ENCODE measurements around the gene GCK. TPM values are rescaled to one million over a fixed set of nuclear protein-coding genes. Genes with fewer than 3 reads are reported as not detected.

GCK gene
- polyA plus RNA-seq, 4 donors, result 0.85 to 1.1 TPM; not detected in 2

DNA sequence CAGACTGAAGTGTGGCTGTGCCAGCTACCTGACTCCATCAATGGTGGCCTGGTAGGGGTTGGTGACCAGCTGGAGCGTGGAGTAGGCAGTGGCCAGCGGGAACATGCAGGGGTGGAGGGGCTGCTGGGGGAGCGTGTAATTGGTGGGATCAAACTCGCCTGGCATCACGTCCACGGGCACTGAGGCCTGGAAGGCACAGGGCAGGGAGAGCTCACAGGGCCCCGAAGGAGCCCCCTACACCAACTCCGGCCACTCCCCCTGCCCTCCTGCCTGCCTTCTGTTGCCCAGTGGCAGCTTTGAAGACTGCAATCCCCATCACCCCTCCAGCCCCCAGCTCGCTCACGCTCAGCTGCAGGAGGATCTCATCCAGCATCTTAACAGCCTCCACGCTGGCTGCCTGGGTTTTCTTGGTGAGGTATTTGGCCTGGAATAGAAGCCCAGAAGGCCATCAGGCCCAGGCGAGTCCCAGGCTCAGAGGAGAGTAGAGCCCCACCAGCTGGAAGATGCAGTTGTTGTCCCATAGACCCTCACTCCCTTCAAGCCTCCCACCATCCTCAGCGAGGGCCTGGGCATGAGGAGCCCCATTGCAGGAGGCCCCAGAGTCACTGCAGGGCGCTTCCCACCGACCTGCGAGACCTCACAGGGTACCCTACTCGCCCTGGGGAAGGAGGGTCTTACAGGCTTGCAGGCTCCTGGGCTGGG, 73.0 kb downstream of the GCK start:
- Histone ChIP-seq H3K27ac (ENCODE audit: low read depth in 1 of 3, low read length in 2 of 3) (no peak overlapping the region), H3K4me3 (ENCODE audit: low read depth in 1 of 3, low read length in 3 of 3) (no peak overlapping the region), H3K36me3 (ENCODE audit: control insufficient read depth in 3 of 3, insufficient read depth in 2 of 3, low read depth in 1 of 3, low read length in 3 of 3) (peaks cover 0 to 81% (median 0%) of the 10 kb centered on the region in 3 donors), H3K4me1 (ENCODE audit: control insufficient read depth in 3 of 3, insufficient read depth in 2 of 3, low read depth in 1 of 3, low read length in 2 of 3) (peaks cover 0 to 3% (median 0%) of the 10 kb centered on the region in 3 donors), H3K27me3 (ENCODE audit: control insufficient read depth in 3 of 3, insufficient read depth in 3 of 3, low read length in 3 of 3) (peaks cover 0 to 9% (median 0%) of the 10 kb centered on the region in 3 donors), H3K9me3 (ENCODE audit: control insufficient read depth in 2 of 2, insufficient read depth in 1 of 2, low read depth in 1 of 2, low read length in 1 of 2) (no peaks in the 10 kb centered on the region)
- WGBS, 3 donors, result 89 to 94% (median 92%) methylated on average over 17 of the region's 17 CpGs
- DNase-seq (no peak), FAIRE-seq (no peak)

DNA sequence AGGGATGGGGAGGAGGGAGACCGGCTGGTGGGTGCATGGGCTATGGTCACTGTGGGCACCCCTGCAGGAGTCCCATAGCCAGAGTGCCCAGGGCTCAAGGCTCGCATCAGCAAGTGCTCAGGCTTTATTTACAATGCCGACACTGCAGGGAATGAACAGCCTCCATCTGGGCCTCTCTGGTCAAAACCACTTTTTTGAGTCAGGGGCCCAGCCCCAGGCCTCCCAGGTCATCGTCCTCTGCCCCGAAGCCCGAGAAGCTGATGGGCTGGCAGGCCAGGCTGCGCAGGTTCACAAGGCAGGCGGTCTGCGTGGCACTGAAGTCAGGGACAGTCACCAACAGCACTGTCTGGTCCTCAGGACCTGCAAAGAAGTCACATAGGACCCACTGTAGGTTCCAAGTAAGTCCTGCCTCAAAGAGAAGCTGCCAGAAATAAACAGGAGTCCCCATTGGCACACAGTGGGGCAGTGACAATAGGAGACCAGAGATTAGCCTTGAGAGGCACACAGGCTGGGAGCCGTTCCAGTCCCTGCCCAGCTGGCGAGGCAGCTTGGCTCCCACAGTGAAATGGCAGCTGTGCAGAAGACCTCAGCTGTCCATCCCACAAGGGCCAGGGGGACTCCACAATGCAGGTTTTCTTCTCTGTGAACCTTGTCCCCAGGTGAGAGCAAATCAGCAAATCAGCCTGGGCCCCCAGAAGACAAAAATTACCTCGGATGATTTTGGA, 74.5 kb downstream of the GCK start:
- Histone ChIP-seq H3K27me3 (ENCODE audit: control insufficient read depth in 3 of 3, insufficient read depth in 3 of 3, low read length in 3 of 3) (peaks cover 0 to 9% (median 0%) of the 10 kb centered on the region in 3 donors), H3K4me3 (ENCODE audit: low read depth in 1 of 3, low read length in 3 of 3) (no peak overlapping the region), H3K4me1 (ENCODE audit: control insufficient read depth in 3 of 3, insufficient read depth in 2 of 3, low read depth in 1 of 3, low read length in 2 of 3) (peaks cover 0 to 3% (median 0%) of the 10 kb centered on the region in 3 donors), H3K9me3 (ENCODE audit: control insufficient read depth in 2 of 2, insufficient read depth in 1 of 2, low read depth in 1 of 2, low read length in 1 of 2) (no peaks in the 10 kb centered on the region), H3K36me3 (ENCODE audit: control insufficient read depth in 3 of 3, insufficient read depth in 2 of 3, low read depth in 1 of 3, low read length in 3 of 3) (peaks cover 0 to 72% (median 3%) of the 10 kb centered on the region in 3 donors), H3K27ac (ENCODE audit: low read depth in 1 of 3, low read length in 2 of 3) (no peak overlapping the region)
- 83 to 86% (median 83%) methylated on average over 11 to 12 of the region's 12 CpGs for WGBS, 3 donors
- FAIRE-seq (no peak), DNase-seq (no peak)

DNA sequence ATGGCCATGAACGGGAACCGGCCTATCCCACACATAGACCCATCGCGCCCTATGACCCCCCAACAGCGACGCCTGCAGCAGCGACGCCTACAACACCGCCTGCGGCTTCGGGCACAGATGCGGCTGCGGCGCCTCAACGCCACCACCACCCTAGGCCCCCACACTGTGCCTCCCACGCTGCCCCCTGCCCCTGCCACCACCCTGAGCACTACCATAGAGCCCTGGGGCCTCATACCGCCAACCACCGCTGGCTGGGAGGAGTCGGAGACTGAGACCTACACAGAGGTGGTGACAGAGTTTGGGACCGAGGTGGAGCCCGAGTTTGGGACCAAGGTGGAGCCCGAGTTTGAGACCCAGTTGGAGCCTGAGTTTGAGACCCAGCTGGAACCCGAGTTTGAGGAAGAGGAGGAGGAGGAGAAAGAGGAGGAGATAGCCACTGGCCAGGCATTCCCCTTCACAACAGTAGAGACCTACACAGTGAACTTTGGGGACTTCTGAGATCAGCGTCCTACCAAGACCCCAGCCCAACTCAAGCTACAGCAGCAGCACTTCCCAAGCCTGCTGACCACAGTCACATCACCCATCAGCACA, 75.4 kb downstream of the GCK start:
- Histone ChIP-seq H3K36me3 (ENCODE audit: control insufficient read depth in 3 of 3, insufficient read depth in 2 of 3, low read depth in 1 of 3, low read length in 3 of 3) (peaks cover 0 to 64% (median 3%) of the 10 kb centered on the region in 3 donors), H3K4me3 (ENCODE audit: low read depth in 1 of 3, low read length in 3 of 3) (no peak overlapping the region), H3K27me3 (ENCODE audit: control insufficient read depth in 3 of 3, insufficient read depth in 3 of 3, low read length in 3 of 3) (peaks cover 0 to 9% (median 0%) of the 10 kb centered on the region in 3 donors), H3K9me3 (ENCODE audit: control insufficient read depth in 2 of 2, insufficient read depth in 1 of 2, low read depth in 1 of 2, low read length in 1 of 2) (no peaks in the 10 kb centered on the region), H3K4me1 (ENCODE audit: control insufficient read depth in 3 of 3, insufficient read depth in 2 of 3, low read depth in 1 of 3, low read length in 2 of 3) (peaks cover 0 to 3% (median 0%) of the 10 kb centered on the region in 3 donors), H3K27ac (ENCODE audit: low read depth in 1 of 3, low read length in 2 of 3) (no peak overlapping the region)
- DNase-seq (no peak), FAIRE-seq (no peak)
- 92 to 95% (median 93%) methylated on average over 19 to 24 of the region's 24 CpGs for WGBS, 3 donors

DNA sequence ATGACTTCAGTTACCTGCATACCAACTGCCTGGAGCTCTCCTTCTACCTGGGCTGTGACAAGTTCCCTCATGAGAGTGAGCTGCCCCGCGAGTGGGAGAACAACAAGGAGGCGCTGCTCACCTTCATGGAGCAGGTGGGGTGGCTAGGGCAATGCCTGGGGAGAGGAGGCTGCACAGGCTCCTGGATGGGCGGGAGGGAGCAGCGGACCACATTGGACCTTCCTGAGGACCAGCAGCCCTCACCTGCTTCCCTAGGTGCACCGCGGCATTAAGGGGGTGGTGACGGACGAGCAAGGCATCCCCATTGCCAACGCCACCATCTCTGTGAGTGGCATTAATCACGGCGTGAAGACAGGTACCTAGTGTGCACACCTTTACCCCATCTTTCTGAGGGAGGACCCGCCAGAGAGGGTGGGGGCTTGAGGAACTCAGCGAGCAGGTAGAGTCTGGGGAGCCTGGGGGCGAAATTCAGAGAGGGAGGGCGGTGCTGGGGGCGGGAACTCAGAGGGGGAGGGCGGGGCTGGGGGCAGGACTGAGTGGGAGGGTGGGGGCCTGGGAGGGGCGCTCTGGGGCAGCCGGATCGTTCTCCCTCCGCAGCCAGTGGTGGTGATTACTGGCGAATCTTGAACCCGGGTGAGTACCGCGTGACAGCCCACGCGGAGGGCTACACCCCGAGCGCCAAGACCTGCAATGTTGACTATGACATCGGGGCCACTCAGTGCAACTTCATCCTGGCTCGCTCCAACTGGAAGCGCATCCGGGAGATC, 76.1 kb downstream of the GCK start:
- FAIRE-seq (no peak), DNase-seq (no peak)
- Histone ChIP-seq H3K4me3 (ENCODE audit: low read depth in 1 of 3, low read length in 3 of 3) (no peak overlapping the region), H3K4me1 (ENCODE audit: control insufficient read depth in 3 of 3, insufficient read depth in 2 of 3, low read depth in 1 of 3, low read length in 2 of 3) (peaks cover 0 to 3% (median 0%) of the 10 kb centered on the region in 3 donors), H3K36me3 (ENCODE audit: control insufficient read depth in 3 of 3, insufficient read depth in 2 of 3, low read depth in 1 of 3, low read length in 3 of 3) (peaks cover 0 to 62% (median 3%) of the 10 kb centered on the region in 3 donors), H3K9me3 (ENCODE audit: control insufficient read depth in 2 of 2, insufficient read depth in 1 of 2, low read depth in 1 of 2, low read length in 1 of 2) (no peaks in the 10 kb centered on the region), H3K27ac (ENCODE audit: low read depth in 1 of 3, low read length in 2 of 3) (no peak overlapping the region), H3K27me3 (ENCODE audit: control insufficient read depth in 3 of 3, insufficient read depth in 3 of 3, low read length in 3 of 3) (peaks cover 0 to 9% (median 0%) of the 10 kb centered on the region in 3 donors)
- 53 to 82% (median 74%) methylated on average over 23 to 34 of the region's 34 CpGs for WGBS, 3 donors

DNA sequence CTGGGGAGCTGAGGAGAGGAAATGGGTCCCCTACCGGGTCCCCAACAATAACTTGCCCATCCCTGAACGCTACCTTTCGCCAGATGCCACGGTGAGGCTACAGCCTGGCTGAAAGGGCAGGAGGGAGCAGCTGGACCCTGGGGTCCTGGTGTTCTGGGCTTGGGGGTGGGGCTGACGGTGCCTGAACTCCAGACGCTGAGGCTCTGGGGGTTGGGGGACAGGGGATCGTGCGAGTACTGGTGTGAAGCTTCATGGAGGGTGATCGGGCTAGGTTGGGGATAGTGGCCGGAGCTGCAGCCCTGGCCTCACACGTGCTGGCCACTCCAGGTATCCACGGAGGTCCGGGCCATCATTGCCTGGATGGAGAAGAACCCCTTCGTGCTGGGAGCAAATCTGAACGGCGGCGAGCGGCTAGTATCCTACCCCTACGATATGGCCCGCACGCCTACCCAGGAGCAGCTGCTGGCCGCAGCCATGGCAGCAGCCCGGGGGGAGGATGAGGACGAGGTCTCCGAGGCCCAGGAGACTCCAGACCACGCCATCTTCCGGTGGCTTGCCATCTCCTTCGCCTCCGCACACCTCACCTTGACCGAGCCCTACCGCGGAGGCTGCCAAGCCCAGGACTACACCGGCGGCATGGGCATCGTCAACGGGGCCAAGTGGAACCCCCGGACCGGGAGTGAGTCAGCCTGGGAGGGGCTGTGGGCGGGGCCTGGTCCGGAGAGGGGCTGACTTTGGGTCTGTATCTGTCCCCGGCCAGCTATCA, 76.8 kb downstream of the GCK start:
- H3K9me3 ChIP-seq (ENCODE audit: control insufficient read depth in 2 of 2, insufficient read depth in 1 of 2, low read depth in 1 of 2, low read length in 1 of 2), result no peaks in the 10 kb centered on the region
- FAIRE-seq, result no peak
- peaks cover 0 to 9% (median 0%) of the 10 kb centered on the region in 3 donors for H3K27me3 ChIP-seq (ENCODE audit: control insufficient read depth in 3 of 3, insufficient read depth in 3 of 3, low read length in 3 of 3)
- no peak overlapping the region for H3K27ac ChIP-seq (ENCODE audit: low read depth in 1 of 3, low read length in 2 of 3)
- H3K4me1 ChIP-seq (ENCODE audit: control insufficient read depth in 3 of 3, insufficient read depth in 2 of 3, low read depth in 1 of 3, low read length in 2 of 3), result peaks cover 0 to 3% (median 0%) of the 10 kb centered on the region in 3 donors
- DNase-seq, result peak; percentile 24 to 30
- no peak overlapping the region for H3K4me3 ChIP-seq (ENCODE audit: low read depth in 1 of 3, low read length in 3 of 3)
- 29 to 68% (median 47%) methylated on average over 39 to 41 of the region's 41 CpGs for WGBS, 3 donors
- peaks cover 0 to 55% (median 3%) of the 10 kb centered on the region in 3 donors for H3K36me3 ChIP-seq (ENCODE audit: control insufficient read depth in 3 of 3, insufficient read depth in 2 of 3, low read depth in 1 of 3, low read length in 3 of 3)

DNA sequence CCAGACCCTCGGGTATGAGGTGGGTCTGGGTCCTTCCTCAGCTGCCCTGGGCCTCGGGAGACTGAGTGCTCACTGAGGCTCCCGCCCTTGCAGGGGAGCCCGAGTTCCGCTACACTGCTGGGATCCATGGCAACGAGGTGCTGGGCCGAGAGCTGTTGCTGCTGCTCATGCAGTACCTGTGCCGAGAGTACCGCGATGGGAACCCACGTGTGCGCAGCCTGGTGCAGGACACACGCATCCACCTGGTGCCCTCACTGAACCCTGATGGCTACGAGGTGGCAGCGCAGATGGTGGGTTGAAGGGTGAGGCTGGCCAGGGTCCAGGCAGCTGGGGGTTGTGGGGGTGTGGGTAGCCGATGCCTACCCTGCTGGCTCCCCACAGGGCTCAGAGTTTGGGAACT, 77.5 kb downstream of the GCK start:
- WGBS, 3 donors, result 40 to 83% (median 53%) methylated on average over 16 of the region's 16 CpGs
- FAIRE-seq, result no peak

DNA sequence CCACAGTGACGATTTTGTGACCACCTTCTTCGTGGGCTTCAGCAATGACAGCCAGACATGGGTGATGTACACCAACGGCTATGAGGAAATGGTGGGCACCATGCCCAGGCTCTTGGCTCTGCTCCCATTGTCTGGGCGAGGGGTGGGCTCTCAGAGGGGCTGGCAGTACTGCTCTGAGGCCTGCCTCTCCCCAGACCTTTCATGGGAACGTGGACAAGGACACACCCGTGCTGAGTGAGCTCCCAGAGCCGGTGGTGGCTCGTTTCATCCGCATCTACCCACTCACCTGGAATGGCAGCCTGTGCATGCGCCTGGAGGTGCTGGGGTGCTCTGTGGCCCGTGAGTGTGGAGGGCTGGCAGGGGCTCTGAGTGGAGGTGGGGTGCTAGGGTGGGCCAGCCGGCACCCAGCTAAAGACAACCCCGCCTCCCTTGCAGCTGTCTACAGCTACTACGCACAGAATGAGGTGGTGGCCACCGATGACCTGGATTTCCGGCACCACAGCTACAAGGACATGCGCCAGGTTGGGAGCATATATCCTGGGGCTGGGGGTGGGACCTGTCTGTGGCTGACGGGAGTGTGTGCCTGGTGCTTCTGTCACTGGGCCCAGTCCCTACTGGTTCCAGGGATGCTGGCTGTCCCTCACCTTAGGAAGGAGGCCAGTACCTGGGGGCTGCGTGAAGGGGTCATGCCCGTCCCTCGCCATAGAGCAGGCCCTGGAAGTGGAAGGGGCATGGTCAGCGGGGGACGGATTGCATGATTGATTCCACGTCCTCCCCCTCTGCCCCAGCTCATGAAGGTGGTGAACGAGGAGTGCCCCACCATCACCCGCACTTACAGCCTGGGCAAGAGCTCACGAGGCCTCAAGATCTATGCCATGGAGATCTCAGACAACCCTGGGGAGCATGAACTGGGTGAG, 78.3 kb downstream of the GCK start:
- Histone ChIP-seq H3K36me3 (ENCODE audit: control insufficient read depth in 3 of 3, insufficient read depth in 2 of 3, low read depth in 1 of 3, low read length in 3 of 3) (peaks cover 0 to 46% (median 3%) of the 10 kb centered on the region in 3 donors), H3K4me3 (ENCODE audit: low read depth in 1 of 3, low read length in 3 of 3) (no peak overlapping the region), H3K9me3 (ENCODE audit: control insufficient read depth in 2 of 2, insufficient read depth in 1 of 2, low read depth in 1 of 2, low read length in 1 of 2) (no peaks in the 10 kb centered on the region), H3K4me1 (ENCODE audit: control insufficient read depth in 3 of 3, insufficient read depth in 2 of 3, low read depth in 1 of 3, low read length in 2 of 3) (peaks cover 0 to 3% (median 0%) of the 10 kb centered on the region in 3 donors), H3K27ac (ENCODE audit: low read depth in 1 of 3, low read length in 2 of 3) (no peak overlapping the region), H3K27me3 (ENCODE audit: control insufficient read depth in 3 of 3, insufficient read depth in 3 of 3, low read length in 3 of 3) (peaks cover 0 to 15% (median 1%) of the 10 kb centered on the region in 3 donors)
- DNase-seq, result no peak
- 67 to 77% (median 71%) methylated on average over 27 of the region's 27 CpGs for WGBS, 3 donors
- FAIRE-seq, result no peak

More for the DNA sequence above, 77.5 kb downstream of the GCK start:
- H3K27ac ChIP-seq (ENCODE audit: low read depth in 1 of 3, low read length in 2 of 3), result no peak overlapping the region
- peaks cover 0 to 54% (median 3%) of the 10 kb centered on the region in 3 donors for H3K36me3 ChIP-seq (ENCODE audit: control insufficient read depth in 3 of 3, insufficient read depth in 2 of 3, low read depth in 1 of 3, low read length in 3 of 3)
- DNase-seq, result no peak
- no peak overlapping the region for H3K4me3 ChIP-seq (ENCODE audit: low read depth in 1 of 3, low read length in 3 of 3)
- no peaks in the 10 kb centered on the region for H3K9me3 ChIP-seq (ENCODE audit: control insufficient read depth in 2 of 2, insufficient read depth in 1 of 2, low read depth in 1 of 2, low read length in 1 of 2)
- peaks cover 0 to 3% (median 0%) of the 10 kb centered on the region in 3 donors for H3K4me1 ChIP-seq (ENCODE audit: control insufficient read depth in 3 of 3, insufficient read depth in 2 of 3, low read depth in 1 of 3, low read length in 2 of 3)
- H3K27me3 ChIP-seq (ENCODE audit: control insufficient read depth in 3 of 3, insufficient read depth in 3 of 3, low read length in 3 of 3), result peaks cover 0 to 9% (median 0%) of the 10 kb centered on the region in 3 donors
